IMR-90 (cell line): ENCODE measurements around the gene DENND6A. TPM values are rescaled to one million over a fixed set of nuclear protein-coding genes. Genes with fewer than 3 reads are reported as not detected.

Experiments
- ATAC-seq: fragments of 200-7000 bp; cut with Tn5 transposase; 2 replicates; pipeline ENCODE4 v1.9.1; 2020; ENCODE audit warnings: low read depth, mild to moderate bottlenecking, moderate library complexity
- BruUV-seq: library from RNA; stranded (reverse); fragments of 400-500 nt; replicated peaks from 2 replicates; lab custom pipeline; 2021; lab: Mats Ljungman, UMichigan
- CTCF ChIA-PET: fragments of 300-600 bp; formaldehyde crosslinking; extraction: SDS; loops from one replicate; lab custom pipeline; 2021; ENCODE audit warnings: antibody characterized with exemption; lab: Yijun Ruan, JAX
- POLR2A ChIA-PET: fragments of 300-600 bp; sonication (Branson Sonifier 250); formaldehyde crosslinking; loops from one replicate; lab custom pipeline; 2022; ENCODE audit warnings: antibody characterized with exemption; ENCODE audit not compliant: unreplicated experiment; lab: Charles Lee
- DNase-seq: peaks from one replicate; pipeline ENCODE4 v3.0.0; 2013
- H2AFZ ChIP-seq: replicated peaks from 2 replicates; pipeline ENCODE3; 2013; ENCODE audit warnings: low read length, mild to moderate bottlenecking; ENCODE audit not compliant: poor library complexity
- H2AK5ac ChIP-seq: 2 replicates; pipeline ENCODE4 v1.6.1; 2013; ENCODE audit warnings: low read depth, low read length, inconsistent platforms
- H2AK9ac ChIP-seq: replicated peaks from 2 replicates; pipeline ENCODE3; 2013; ENCODE audit warnings: mild to moderate bottlenecking, low read depth, low read length, moderate library complexity; ENCODE audit not compliant: poor library complexity
- H2BK120ac ChIP-seq: 2 replicates; pipeline ENCODE4 v1.6.1; 2013; ENCODE audit warnings: low read depth, low read length, inconsistent platforms
- H2BK15ac ChIP-seq: 3 replicates; pipeline ENCODE4 v1.6.1; 2013; ENCODE audit warnings: low read depth, low read length, inconsistent platforms
- H2BK20ac ChIP-seq: 2 replicates; pipeline ENCODE4 v1.6.1; 2013; ENCODE audit warnings: low read depth, mild to moderate bottlenecking, inconsistent platforms, low read length, moderate library complexity
- H2BK5ac ChIP-seq: 2 replicates; pipeline ENCODE4 v1.6.1; 2013; ENCODE audit warnings: mild to moderate bottlenecking, low read depth, low read length, inconsistent platforms; ENCODE audit not compliant: poor library complexity, severe bottlenecking
- H3K14ac ChIP-seq: replicated peaks from 2 replicates; pipeline ENCODE4 v1.6.1; 2013; ENCODE audit warnings: low read depth, low read length, inconsistent platforms
- H3K18ac ChIP-seq: 2 replicates; pipeline ENCODE4 v1.6.1; 2013; ENCODE audit warnings: low read depth, low read length, control low read depth
- H3K23ac ChIP-seq: 2 replicates; pipeline ENCODE4 v1.6.1; 2013; ENCODE audit warnings: low read depth, low read length, inconsistent platforms
- H3K27ac ChIP-seq: 2 replicates; pipeline ENCODE4 v1.5.1; 2013; ENCODE audit warnings: mild to moderate bottlenecking, control low read depth, low read length; ENCODE audit not compliant: insufficient read depth
- H3K27me3 ChIP-seq: 2 replicates; pipeline ENCODE4 v1.6.1; 2013; ENCODE audit warnings: low read length; ENCODE audit not compliant: control insufficient read depth, insufficient read depth
- H3K36me3 ChIP-seq: 2 replicates; pipeline ENCODE4 v1.6.1; 2013; ENCODE audit warnings: low read length, mixed read lengths; ENCODE audit not compliant: control insufficient read depth, insufficient read depth
- H3K4ac ChIP-seq: 2 replicates; pipeline ENCODE4 v1.6.1; 2013; ENCODE audit warnings: low read depth, low read length, inconsistent platforms
- H3K4me1 ChIP-seq: 2 replicates; pipeline ENCODE4 v1.6.1; 2013; ENCODE audit warnings: low read length, mixed read lengths; ENCODE audit not compliant: control insufficient read depth, insufficient read depth
- H3K4me2 ChIP-seq: 2 replicates; pipeline ENCODE4 v1.6.1; 2013; ENCODE audit warnings: low read depth, mild to moderate bottlenecking, control low read depth, low read length, moderate library complexity
- H3K4me3 ChIP-seq: 2 replicates; pipeline ENCODE4 v1.5.1; 2013; ENCODE audit warnings: low read depth, mild to moderate bottlenecking, control low read depth, low read length, moderate library complexity; ENCODE audit not compliant: insufficient read depth
- H3K56ac ChIP-seq: 2 replicates; pipeline ENCODE4 v1.6.1; 2013; ENCODE audit warnings: low read length, inconsistent platforms; ENCODE audit not compliant: insufficient read depth; ENCODE audit errors: extremely low read depth
- H3K79me1 ChIP-seq, 2 experiments: 2 replicates each; pipeline ENCODE4 v1.6.1; 2013; ENCODE audit warnings: low read length in 2 of 2, inconsistent platforms in 1 of 2, low read depth in 1 of 2
- H3K9ac ChIP-seq: 2 replicates; pipeline ENCODE4 v1.6.1; 2013; ENCODE audit warnings: low read depth, low read length, control low read depth
- H3K9me1 ChIP-seq: 2 replicates; pipeline ENCODE4 v1.6.1; 2013; ENCODE audit warnings: low read length, inconsistent platforms; ENCODE audit not compliant: insufficient read depth
- H3K9me3 ChIP-seq: 2 replicates; pipeline ENCODE4 v1.6.1; 2013; ENCODE audit warnings: low read length; ENCODE audit not compliant: control insufficient read depth, insufficient read depth
- H4K20me1 ChIP-seq: 2 replicates; pipeline ENCODE4 v1.6.1; 2013; ENCODE audit warnings: low read length, inconsistent platforms; ENCODE audit not compliant: insufficient read depth
- H4K5ac ChIP-seq: 2 replicates; pipeline ENCODE4 v1.6.1; 2013; ENCODE audit warnings: mild to moderate bottlenecking, low read depth, low read length, control low read depth
- H4K8ac ChIP-seq, 2 experiments: 2 replicates each; pipeline ENCODE4 v1.6.1; 2013; ENCODE audit warnings: low read depth in 2 of 2, low read length in 2 of 2, control low read depth in 1 of 2, inconsistent platforms in 1 of 2
- H4K91ac ChIP-seq: 2 replicates; pipeline ENCODE4 v1.6.1; 2013; ENCODE audit warnings: low read depth, low read length, inconsistent platforms; ENCODE audit not compliant: insufficient read depth
- BHLHE40 ChIP-seq: fragments of 150-350 bp; IDR thresholded peaks from 2 replicates; pipeline ENCODE4 v1.6.1; 2016; ENCODE audit warnings: mild to moderate bottlenecking, low read depth, low read length
- CEBPB ChIP-seq: IDR thresholded peaks from 2 replicates; pipeline ENCODE4 v1.6.1; 2012; ENCODE audit warnings: low read depth, low read length, improper control_type of control experiment
- CHD1 ChIP-seq: IDR thresholded peaks from 2 replicates; pipeline ENCODE4 v1.6.1; 2012; ENCODE audit warnings: low read depth, low read length, improper control_type of control experiment
- CTCF ChIP-seq: conservative IDR thresholded peaks from 2 replicates; pipeline ENCODE4 v1.5.1; 2012; ENCODE audit warnings: mild to moderate bottlenecking, low read depth, low read length, improper control_type of control experiment
- ELK1 ChIP-seq: fragments of 150-350 bp; IDR thresholded peaks from 2 replicates; pipeline ENCODE4 v1.6.1; 2016; ENCODE audit warnings: low read depth, mild to moderate bottlenecking, low read length, moderate library complexity, borderline replicate concordance
- FOS ChIP-seq: fragments of 150-350 bp; IDR thresholded peaks from 2 replicates; pipeline ENCODE4 v1.6.1; 2016; ENCODE audit warnings: low read depth, low read length
- MAFK ChIP-seq: IDR thresholded peaks from 2 replicates; pipeline ENCODE4 v1.6.1; 2012; ENCODE audit warnings: low read depth, low read length, improper control_type of control experiment
- MAZ ChIP-seq: IDR thresholded peaks from 2 replicates; pipeline ENCODE4 v1.6.1; 2012; ENCODE audit warnings: low read depth, mild to moderate bottlenecking, low read length, improper control_type of control experiment, moderate library complexity, borderline replicate concordance
- MXI1 ChIP-seq: IDR thresholded peaks from 2 replicates; pipeline ENCODE4 v1.6.1; 2012; ENCODE audit warnings: low read depth, mild to moderate bottlenecking, low read length, moderate library complexity, borderline replicate concordance
- NFE2L2 ChIP-seq: fragments of 150-350 bp; IDR thresholded peaks from 2 replicates; pipeline ENCODE4 v1.6.1; 2016; ENCODE audit warnings: low read depth, mild to moderate bottlenecking, low read length
- POLR2A ChIP-seq: IDR thresholded peaks from 2 replicates; pipeline ENCODE4 v1.6.1; 2012; ENCODE audit warnings: mild to moderate bottlenecking, low read depth, low read length
- RAD21 ChIP-seq: IDR thresholded peaks from 2 replicates; pipeline ENCODE4 v1.6.1; 2012; ENCODE audit warnings: low read length, improper control_type of control experiment
- RCOR1 ChIP-seq: IDR thresholded peaks from 2 replicates; pipeline ENCODE4 v1.6.1; 2012; ENCODE audit warnings: mild to moderate bottlenecking, low read length, improper control_type of control experiment; ENCODE audit not compliant: insufficient replicate concordance
- RFX5 ChIP-seq: IDR thresholded peaks from 2 replicates; pipeline ENCODE4 v1.8.0; 2012; ENCODE audit warnings: low read depth, mild to moderate bottlenecking, low read length, moderate library complexity
- SMC3 ChIP-seq: fragments of 150-350 bp; IDR thresholded peaks from 2 replicates; pipeline ENCODE4 v1.6.1; 2016; ENCODE audit warnings: low read depth, mild to moderate bottlenecking, antibody characterized with exemption, low read length, moderate library complexity
- USF2 ChIP-seq: fragments of 150-350 bp; IDR thresholded peaks from 2 replicates; pipeline ENCODE4 v1.6.1; 2017; ENCODE audit warnings: mild to moderate bottlenecking, antibody characterized with exemption, low read length, low read depth
- dilution Hi-C: fragments of 300-500 bp; cut with HindIII; formaldehyde crosslinking; loops from one replicate; pipeline ENCODE4 v1.14.3; 2018; ENCODE audit warnings: low sequenced_read_pairs; ENCODE audit not compliant: unreplicated experiment
- in situ Hi-C: fragments of 300-500 bp; cut with MboI; formaldehyde crosslinking; loops from 3 replicates; pipeline ENCODE4 v1.14.3; 2019; ENCODE audit warnings: low sequenced_read_pairs, inconsistent platforms, mixed read lengths
- intact Hi-C: fragments of 100-400 bp; cut with micrococcal nuclease; formaldehyde crosslinking; loops from 2 replicates; pipeline ENCODE4 v1.10.0; 2022
- polyA plus RNA-seq, 3 experiments: library from polyadenylated mRNA; depleted of rRNA; stranded (reverse); fragments of >200 nt; gene quantifications; 2 replicates each; pipeline ENCODE4 v1.2.3, GENCODE V29; 2012; ENCODE audit warnings: low replicate concordance in 1 of 3
- total RNA-seq: library from RNA; depleted of rRNA; stranded (reverse); fragments of >200 nt; gene quantifications from 2 replicates; pipeline ENCODE4 v1.2.3, GENCODE V29; 2012

DENND6A gene
- total and polyA plus RNA-seq, 2 of the 4 experiments (the other 2 are of a cell fraction), result 3.8 to 9.0 TPM

GRCh38 chr3:57726397-57726796 is 33.5 kb upstream of the DENND6A start:
- ChIA-PET POLR2A (interaction anchor here (0.6 kb wide), 1 partner anchor 36 kb away, joined by 3 read pairs; no protein-coding TSS in a partner anchor), CTCF (no interaction called here)
- H3K14ac ChIP-seq, result no peak overlapping the region
- H3K79me1 ChIP-seq, result no peaks in the 10 kb centered on the region
- H3K36me3 ChIP-seq, result no peaks in the 10 kb centered on the region
- BruUV-seq, result no TSS peak
- no peaks in the 10 kb centered on the region for H3K9me1 ChIP-seq
- H4K91ac ChIP-seq, result no peak overlapping the region
- no peak overlapping the region for H3K4ac ChIP-seq
- intact Hi-C loops (no loop called here), in situ Hi-C loops (no loop called here), dilution Hi-C loops (no loop called here)
- H4K5ac ChIP-seq, result no peak overlapping the region
- no peaks in the 10 kb centered on the region for H4K20me1 ChIP-seq
- no peak overlapping the region for H2BK5ac ChIP-seq
- no peak overlapping the region for H3K27ac ChIP-seq
- no peak overlapping the region for H2BK20ac ChIP-seq
- H2AK5ac ChIP-seq, result no peak overlapping the region
- H3K4me2 ChIP-seq, result no peak overlapping the region
- H3K4me1 ChIP-seq, result peaks cover 3% of the 10 kb centered on the region
- no peak overlapping the region for H3K23ac ChIP-seq
- no peaks in the 10 kb centered on the region; the same call in 1 of the 2 replicates for H3K27me3 ChIP-seq
- no peak overlapping the region for H2BK15ac ChIP-seq
- no peak overlapping the region for H3K56ac ChIP-seq
- DNase-seq (no peak), ATAC-seq (no peak)
- H3K18ac ChIP-seq, result no peak overlapping the region
- H2BK120ac ChIP-seq, result no peak overlapping the region
- no peak overlapping the region for H2AFZ ChIP-seq
- H3K9me3 ChIP-seq, result no peaks in the 10 kb centered on the region
- H4K8ac ChIP-seq, result no peak overlapping the region
- TF ChIP-seq NFE2L2, result no peak
- no peak for TF ChIP-seq CHD1
- no peak for TF ChIP-seq CTCF
- TF ChIP-seq POLR2A, result no peak
- TF ChIP-seq MXI1, result no peak
- TF ChIP-seq MAZ, result no peak
- TF ChIP-seq CEBPB, result no peak
- TF ChIP-seq RCOR1, result no peak
- no peak for TF ChIP-seq ELK1
- no peak for TF ChIP-seq MAFK
- TF ChIP-seq BHLHE40, result no peak
- no peak for TF ChIP-seq FOS
- TF ChIP-seq USF2, result no peak
- TF ChIP-seq SMC3, result no peak
- TF ChIP-seq RAD21, result no peak
- TF ChIP-seq RFX5, result no peak
- no peak overlapping the region for H3K9ac ChIP-seq
- no peak overlapping the region for H2AK9ac ChIP-seq
- no peak overlapping the region for H3K4me3 ChIP-seq
